Stomach (tissue), 4 donors: ENCODE results near the gene TRIB2.

Experiments used
- CTCF ChIP-seq, 7 experiments: fragments of 450-650 bp in 4 of 7; fragments of 200-600 bp in 3 of 7; sonication (generic) in 3 of 7; IDR thresholded peaks; one replicate each; pipeline ENCODE4 v1.5.1; 2016 to 2019; ENCODE audit warnings: antibody characterized with exemption in 7 of 7, control low read depth in 2 of 7, mild to moderate bottlenecking in 1 of 7
- POLR2AphosphoS5 ChIP-seq, 3 donors: sonication (generic); formaldehyde crosslinking; IDR thresholded peaks; one replicate each; pipeline ENCODE4 v1.6.1; 2016; ENCODE audit warnings: antibody characterized with exemption in 3 of 3

GRCh38 chr2:12764075-12764730 is 47.5 kb downstream of the TRIB2 start:
- TF ChIP-seq POLR2AphosphoS5 (IDR thresholded peaks at IDR 0.05) = no peak
- no peak for TF ChIP-seq CTCF (IDR thresholded peaks at IDR 0.05)
